LoVo (cell line): ENCODE results near the gene MGAT3.
A peak's percentile ranks its signal among the peaks of the same experiment; 100 is the strongest.
"Not testable (repeated sequence)": the region's sequence is repeated elsewhere in the genome, so short reads cannot be mapped to it uniquely, and the experiment has no call there.

Experiments
- DNase-seq: peaks from one replicate; pipeline ENCODE4 v3.0.0-alpha.2; 2016; ENCODE audit warnings: low spot score

The MGAT3 gene

DNA sequence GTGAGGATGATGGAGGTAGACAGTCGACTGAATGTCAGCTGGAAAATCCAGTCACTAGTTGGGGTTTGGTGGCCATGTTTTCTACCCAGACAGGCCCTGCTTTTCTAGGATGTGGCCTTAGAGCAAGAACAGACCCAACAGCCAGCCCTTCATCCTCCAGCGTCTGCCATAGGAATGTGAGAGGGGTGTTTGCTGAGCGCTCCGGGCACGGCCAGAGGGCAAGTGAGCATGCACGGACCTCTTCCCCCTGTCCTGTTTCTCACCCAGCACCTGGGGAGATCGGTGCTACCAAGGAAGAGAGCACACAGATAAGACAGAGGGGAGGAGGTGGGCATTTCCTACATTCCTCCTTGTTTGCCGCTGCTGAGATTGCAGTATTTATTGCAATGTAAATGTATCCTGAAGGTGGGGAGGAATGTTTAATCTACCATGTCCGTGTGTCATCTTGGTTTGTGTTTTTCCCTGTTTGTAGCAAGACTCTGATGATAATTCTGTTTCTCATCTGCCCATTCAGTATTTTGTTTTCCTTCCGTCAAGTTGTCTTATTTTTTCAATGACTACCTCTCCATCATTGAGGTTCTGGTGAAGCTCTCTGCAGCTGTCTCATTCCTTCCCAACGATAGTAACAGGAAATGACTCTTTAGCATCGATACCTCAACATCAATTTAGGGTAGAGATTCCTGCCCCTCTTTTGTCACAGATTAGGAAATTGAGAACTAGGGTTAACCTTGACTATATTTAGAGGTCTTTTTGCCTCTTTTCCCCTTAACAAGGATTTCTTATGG, 58.6 kb downstream of the MGAT3 start:
- no peak for DNase-seq

DNA sequence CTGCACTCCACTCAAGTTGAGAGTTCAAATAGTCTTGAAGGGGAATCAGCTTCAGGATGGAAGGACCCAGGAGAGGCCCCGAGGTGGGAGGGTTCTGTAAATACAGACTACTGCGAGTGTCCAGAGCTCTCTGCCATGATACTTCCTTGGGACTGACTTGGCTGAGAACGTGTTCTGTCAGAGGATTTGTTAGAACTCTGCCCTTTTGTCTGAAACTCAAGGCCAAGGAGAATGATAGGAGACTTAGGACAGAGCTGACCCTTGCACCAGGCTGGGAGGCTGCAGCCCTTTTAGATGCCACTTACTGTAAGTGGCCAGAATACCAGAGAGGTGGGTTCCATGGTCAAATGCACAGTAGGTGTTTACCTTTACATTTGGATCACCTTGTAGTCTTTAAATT, 60.7 kb downstream of the MGAT3 start:
- DNase-seq: no peak

GRCh38 chr22:39518144-39518786, 61.5 kb downstream of the MGAT3 start:
- no peak for DNase-seq

DNA sequence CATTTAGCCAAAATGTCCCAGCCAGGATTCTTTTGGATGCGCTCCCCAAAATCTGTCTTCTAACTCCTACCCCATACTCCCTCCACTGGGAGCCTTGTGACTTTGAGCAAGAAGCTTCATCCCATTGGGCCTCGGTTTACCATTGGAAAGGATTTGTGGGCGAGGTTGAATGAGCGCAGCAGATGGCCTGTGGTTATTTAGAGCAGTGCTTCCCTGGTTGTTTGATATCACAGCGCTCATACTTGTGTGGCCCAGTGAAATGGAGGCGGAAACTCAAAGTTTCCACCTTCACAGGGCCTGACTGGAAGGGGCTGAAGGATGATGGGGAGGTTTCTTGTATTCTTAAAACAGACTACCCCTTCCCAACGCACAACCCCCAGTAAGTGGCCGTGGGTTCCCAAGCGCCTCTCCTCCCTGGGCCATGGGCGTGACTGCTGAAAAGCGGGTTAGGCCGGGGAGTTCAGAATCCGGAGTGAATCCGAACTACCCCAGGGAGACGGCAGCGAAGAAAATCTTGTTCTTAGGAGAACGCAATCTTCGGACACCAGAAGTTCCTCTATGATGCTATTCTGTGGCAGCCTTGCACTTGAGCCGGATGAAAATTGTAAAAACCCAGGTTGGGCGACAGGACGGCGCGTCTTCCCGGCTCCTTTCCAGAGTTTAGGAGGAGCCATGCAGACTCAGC, 62.3 kb downstream of the MGAT3 start:
- DNase-seq: no peak

DNA sequence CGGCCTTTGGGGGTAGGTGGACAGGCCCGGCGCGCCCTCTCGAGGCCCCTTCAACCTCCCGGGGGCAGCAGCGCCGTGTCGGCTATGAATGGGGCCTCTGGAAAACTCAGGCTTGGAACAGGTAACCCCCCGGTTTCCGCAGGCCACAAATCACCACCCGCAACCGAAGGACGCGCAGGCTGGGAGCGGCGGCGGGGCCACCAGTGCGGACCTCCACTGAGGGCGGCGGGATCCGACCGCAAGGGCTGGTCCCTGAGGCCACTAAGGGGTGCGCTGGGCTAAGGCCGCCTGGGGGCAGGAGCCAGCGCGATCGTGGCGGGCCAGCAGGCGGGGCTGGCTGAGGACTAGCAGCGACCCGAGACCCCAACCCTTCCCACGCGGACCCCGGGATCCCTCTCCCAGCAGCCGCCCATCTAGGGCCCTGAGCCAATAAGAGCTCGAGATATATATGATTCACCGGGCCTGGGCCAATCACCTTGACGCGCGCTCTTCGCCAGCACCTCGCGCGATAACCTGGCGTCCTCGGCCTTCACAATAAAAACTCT, 62.9 kb downstream of the MGAT3 start:
- DNase-seq: peak; percentile 99

DNA sequence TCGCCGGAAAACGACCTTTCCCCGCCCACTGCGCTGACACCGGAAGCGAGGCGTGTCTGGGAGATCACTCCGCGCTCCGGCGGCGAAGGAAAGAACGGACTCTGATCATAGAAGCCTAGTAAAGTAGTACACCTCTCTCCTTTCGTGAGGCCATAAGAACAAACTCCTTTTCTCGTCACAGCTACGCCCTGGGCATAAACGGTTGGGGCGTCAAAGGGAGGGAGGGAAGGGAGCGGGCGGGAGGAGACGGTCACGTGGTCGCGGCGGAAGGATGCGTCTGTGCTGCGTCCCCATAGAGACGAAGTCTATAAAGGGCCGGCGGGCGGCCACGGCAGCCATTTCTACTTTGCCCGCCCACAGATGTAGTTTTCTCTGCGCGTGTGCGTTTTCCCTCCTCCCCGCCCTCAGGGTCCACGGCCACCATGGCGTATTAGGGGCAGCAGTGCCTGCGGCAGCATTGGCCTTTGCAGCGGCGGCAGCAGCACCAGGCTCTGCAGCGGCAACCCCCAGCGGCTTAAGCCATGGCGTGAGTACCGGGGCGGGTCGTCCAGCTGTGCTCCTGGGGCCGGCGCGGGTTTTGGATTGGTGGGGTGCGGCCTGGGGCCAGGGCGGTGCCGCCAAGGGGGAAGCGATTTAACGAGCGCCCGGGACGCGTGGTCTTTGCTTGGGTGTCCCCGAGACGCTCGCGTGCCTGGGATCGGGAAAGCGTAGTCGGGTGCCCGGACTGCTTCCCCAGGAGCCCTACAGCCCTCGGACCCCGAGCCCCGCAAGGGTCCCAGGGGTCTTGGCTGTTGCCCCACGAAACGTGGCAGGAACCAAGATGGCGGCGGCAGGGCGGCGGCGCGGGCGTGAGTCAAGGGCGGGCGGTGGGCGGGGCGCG, 63.7 kb downstream of the MGAT3 start, which contains the start of gene ATF4:
ATF4 (plus strand) TSS at position 337 of the 880 bp plus-strand sequence. CDS start 884 bp downstream, outside the sequence.
- peak; percentile 88 for DNase-seq

DNA sequence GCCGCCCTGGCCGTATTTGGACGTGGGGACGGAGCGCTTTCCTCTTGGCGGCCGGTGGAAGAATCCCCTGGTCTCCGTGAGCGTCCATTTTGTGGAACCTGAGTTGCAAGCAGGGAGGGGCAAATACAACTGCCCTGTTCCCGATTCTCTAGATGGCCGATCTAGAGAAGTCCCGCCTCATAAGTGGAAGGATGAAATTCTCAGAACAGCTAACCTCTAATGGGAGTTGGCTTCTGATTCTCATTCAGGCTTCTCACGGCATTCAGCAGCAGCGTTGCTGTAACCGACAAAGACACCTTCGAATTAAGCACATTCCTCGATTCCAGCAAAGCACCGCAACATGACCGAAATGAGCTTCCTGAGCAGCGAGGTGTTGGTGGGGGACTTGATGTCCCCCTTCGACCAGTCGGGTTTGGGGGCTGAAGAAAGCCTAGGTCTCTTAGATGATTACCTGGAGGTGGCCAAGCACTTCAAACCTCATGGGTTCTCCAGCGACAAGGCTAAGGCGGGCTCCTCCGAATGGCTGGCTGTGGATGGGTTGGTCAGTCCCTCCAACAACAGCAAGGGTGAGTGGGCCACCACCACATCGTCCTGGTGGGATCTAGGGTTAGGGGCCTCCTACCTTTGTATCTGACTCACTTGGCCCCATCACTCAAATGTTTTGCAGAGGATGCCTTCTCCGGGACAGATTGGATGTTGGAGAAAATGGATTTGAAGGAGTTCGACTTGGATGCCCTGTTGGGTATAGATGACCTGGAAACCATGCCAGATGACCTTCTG, 64.5 kb downstream of the MGAT3 start:
- not testable (repeated sequence) for DNase-seq

DNA sequence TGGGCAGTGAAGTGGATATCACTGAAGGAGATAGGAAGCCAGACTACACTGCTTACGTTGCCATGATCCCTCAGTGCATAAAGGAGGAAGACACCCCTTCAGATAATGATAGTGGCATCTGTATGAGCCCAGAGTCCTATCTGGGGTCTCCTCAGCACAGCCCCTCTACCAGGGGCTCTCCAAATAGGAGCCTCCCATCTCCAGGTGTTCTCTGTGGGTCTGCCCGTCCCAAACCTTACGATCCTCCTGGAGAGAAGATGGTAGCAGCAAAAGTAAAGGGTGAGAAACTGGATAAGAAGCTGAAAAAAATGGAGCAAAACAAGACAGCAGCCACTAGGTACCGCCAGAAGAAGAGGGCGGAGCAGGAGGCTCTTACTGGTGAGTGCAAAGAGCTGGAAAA, 65.3 kb downstream of the MGAT3 start:
- DNase-seq: not testable (repeated sequence)

- DNase-seq: peak; percentile 38
Measured at GRCh38 chr22:39522567-39523300, 65.9 kb downstream of the MGAT3 start.

DNA sequence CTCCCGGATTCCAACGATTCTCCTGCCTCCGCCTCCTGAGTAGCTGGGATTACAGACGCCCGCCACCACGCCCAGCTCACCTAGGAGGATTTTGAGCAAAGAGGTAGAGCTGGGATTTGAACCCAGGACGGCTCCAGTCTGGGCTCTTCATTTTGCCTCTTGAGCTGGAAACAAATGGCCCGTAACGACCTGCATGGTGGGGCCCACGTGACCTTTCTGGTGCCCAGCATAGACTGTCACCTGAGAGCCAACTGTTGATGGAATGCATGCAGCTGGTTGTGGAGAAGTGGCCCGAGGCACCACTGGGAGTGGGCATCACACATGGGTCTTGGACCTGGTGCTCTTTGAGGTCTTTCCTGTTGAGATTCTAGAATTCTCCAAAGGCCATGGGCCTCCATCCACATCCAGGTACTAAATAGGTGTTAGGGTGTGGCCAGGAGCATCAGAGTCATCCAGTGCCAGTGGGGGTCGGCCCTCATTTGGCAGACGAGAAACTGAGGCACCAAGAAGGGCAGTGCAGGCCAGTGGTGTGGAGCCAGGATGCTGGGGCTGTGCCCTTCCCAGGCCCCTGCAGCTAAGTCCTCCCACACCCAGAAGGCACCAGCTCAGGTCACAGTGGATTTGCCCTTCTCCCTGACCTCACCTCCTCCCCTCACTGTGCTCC, 67.4 kb downstream of the MGAT3 start:
- no peak for DNase-seq

DNA sequence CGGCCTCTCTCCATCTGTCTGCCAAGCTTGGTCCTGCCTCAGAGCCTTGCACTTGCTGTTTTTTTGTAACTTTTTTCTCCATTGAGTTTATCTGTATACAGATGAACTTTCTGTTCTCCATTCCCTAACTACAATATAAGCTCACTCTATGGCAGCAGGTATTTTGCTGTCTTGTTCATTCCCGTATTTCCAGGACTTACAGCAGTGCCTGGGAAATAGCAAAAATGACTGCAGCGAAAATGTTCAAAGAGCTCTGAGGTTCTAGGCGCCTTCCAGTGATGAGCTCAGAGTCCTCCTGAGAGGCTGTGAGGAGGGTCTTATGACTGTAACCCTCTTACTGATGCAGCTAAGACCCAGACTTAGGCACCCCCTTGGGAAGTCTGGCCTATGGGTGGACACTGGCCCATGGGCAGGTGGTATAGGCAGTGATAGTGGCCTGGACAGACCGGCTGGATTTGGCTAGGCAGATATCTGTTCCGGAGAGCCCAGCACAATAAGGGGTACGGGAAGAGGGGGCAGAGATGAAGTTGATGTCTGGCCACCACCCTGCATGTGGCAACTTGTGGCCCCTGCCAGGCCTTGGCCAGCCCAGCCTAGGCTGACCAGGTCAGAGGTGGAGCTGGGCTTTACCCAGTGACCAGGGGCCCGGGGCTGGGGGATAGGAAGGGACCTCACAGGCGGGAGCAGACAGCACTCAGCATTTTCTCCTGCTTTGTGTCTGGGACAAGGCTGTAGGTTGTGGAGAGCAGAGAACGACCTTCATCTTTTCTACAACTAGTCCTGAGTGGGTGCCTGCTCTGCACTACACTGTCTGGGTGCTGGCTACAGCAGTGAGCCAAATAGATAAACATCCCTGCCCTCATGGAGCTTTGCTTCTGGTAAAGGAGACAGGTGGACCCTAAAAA, 68.2 kb downstream of the MGAT3 start:
- DNase-seq: no peak

GRCh38 chr22:39525658-39525975, 68.8 kb downstream of the MGAT3 start:
- DNase-seq: no peak

DNA sequence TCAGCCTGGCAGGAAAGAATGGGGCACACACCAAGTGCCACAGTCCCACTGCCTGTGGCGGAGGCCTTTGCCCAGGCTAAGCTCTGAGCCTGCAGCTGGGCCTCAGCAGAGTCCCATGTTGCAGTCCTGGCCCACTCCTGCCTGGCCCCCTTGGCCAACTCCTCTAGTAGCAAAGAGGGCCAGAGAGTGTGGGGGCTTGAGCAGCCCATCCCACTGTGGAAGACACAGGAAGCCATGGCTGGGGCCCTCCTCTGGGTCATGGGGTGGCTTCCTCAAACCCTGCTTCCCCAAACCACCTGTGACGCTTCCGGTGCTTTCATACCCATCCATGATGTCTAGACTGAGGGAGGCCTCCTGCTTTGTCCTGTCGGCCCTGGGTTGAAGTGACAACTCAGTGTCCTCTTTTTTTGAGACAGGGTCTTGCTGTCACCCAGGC, 69.9 kb downstream of the MGAT3 start:
- DNase-seq: no peak

DNA sequence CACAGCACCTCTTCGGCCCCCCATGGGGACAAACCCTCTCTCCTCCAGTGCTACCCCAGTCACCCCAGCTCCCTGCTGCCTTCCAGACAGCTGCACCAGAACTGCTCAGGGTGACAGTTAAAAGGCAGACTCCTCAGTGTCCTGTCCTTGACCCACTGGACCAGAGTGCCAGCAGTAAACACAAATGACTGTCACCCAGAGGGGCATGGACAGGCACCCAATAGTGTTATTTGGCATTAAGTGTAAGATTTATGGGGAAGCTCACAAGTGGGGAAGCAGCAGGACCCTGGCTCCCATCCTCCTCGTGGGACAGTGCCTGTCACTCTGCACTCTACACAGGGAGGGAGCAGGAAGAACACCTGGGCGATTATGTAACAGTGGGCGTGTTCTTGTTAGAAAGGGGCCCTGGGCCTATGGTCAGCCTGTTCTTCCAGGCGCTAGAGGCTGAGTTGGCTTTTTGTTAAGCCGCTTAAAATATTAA, 70.7 kb downstream of the MGAT3 start:
- no peak for DNase-seq

GRCh38 chr22:39528080-39528661, 71.4 kb downstream of the MGAT3 start:
- DNase-seq: no peak

DNA sequence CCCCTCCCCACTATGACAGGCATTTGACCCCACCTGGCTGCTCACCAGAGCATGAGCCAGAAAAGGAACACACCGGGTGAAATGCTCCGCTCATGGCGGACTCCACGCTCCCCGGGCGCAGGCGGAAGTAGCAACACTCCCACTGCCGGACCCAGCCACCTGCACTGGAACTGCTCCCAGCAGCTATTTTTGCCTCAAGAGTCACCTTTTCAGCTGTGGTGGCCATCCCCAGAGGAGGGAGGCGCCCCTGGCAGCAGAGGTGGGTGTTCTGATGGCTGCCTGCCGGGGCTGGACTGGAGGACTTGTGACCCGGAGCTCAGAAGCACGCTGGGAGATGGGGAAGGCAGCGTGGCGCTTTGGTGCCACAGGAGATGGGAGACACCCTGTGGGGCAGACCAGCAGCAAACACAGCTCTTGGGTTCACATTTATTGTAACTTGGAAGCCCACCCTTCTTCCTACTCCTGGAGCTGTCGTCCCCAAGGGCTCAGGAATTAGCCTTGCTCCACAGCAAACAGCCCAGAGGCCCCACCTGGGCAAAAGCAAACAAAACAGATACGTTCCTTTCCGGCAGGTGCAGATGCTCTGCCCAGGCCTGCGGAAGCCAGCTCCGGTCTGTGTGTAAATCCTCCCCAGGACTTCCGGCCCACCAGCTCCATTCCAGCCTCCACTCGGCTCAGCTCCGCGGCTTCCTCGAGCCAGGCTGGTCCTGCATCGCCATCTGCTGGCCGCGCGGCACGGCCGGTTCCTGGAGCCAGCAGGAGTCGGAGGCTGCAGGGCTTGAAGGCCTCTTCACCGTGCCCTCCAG, 72.1 kb downstream of the MGAT3 start:
- peak; percentile 74 for DNase-seq

- DNase-seq: no peak
Measured at GRCh38 chr22:39529487-39529851, 72.7 kb downstream of the MGAT3 start.
